ENCODE data around the gene RFX2. TPM values are rescaled to one million over a fixed set of nuclear protein-coding genes. Genes with fewer than 3 reads are reported as not detected.

RFX2 gene
- total and polyA plus RNA-seq, 9 of the 15 experiments (the other 6 are each of a cell fraction or from before 2014, with no cell fraction given), result 3.6 to 18.7 (median 8.7) TPM

- H3K4me1 ChIP-seq (replicated peaks in 1 of 2; ENCODE audit: control insufficient read depth in 2 of 2, insufficient read depth in 2 of 2, low read length in 2 of 2), result peaks cover 0 to 23% of the 10 kb centered on the region in 2 experiments; a peak in 2 of 5 replicates
- no peak overlapping the region for H3K4me2 ChIP-seq (ENCODE audit: insufficient read depth, low read length)
- BruUV-seq (replicated peaks), result no TSS peak
- DNase-seq (ENCODE audit: extremely low read depth in 1 of 4, low spot score in 3 of 4) (no peak), FAIRE-seq (no peak), ATAC-seq (no peak)
- H2AFZ ChIP-seq (ENCODE audit: low read depth, low read length), result no peak overlapping the region
- no peaks in the 10 kb centered on the region for H3K27me3 ChIP-seq (ENCODE audit: control insufficient read depth in 2 of 2, insufficient read depth in 2 of 2, low read length in 2 of 2)
- H4K20me1 ChIP-seq (replicated peaks; ENCODE audit: control insufficient read depth, insufficient read depth, low read length), result peaks cover 4% of the 10 kb centered on the region
- H3K27ac ChIP-seq (ENCODE audit: extremely low read depth, low read depth, low read length), result no peak overlapping the region
- H3K36me3 ChIP-seq (ENCODE audit: control insufficient read depth, insufficient read depth, low read length), result no peaks in the 10 kb centered on the region
- in situ Hi-C loops (cut with MboI) (loop anchor here (5.0 kb wide), 1 partner anchor 219 kb away; no protein-coding TSS in a partner anchor), intact Hi-C loops (cut with micrococcal nuclease) (loop anchor here (5.0 kb wide), 1 partner anchor 219 kb away; no protein-coding TSS in a partner anchor)
- ChIA-PET POLR2A (interaction anchor here (0.6 to 1.1 kb wide), 2 partner anchors 53 to 246 kb away, joined by 3 read pairs; no protein-coding TSS in a partner anchor), CTCF (ENCODE audit: low intra/inter-chr PET ratio) (interaction anchor here (1.9 to 4.0 kb wide), 5 partner anchors 34 to 247 kb away, joined by 7 to 32 read pairs (median 18); partner anchors contain the start of gene NRTN)
- H3K9me1 ChIP-seq (ENCODE audit: control insufficient read depth, insufficient read depth, low read length), result peaks cover 2% of the 10 kb centered on the region
- H3K4me3 ChIP-seq, result no peak overlapping the region
- peak overlapping the region in 1 of 2 experiments; percentile 72; a peak in 1 of 4 replicates for H3K9ac ChIP-seq (ENCODE audit: insufficient read depth in 1 of 2, low read depth in 2 of 2, low read length in 2 of 2)
- no peaks in the 10 kb centered on the region for H3K79me2 ChIP-seq (ENCODE audit: control insufficient read depth, insufficient read depth, low read length)
- TF ChIP-seq POLR2G (IDR thresholded peaks at IDR 0.05; ENCODE audit: low read depth, low read length) (0 out of 2 replicates have a peak, but pooled peaks have one; percentile 7), NFIC (IDR thresholded peaks at IDR 0.05) (peak; percentile 71), ZNF561 (CRISPR knock-in tag; conservative IDR thresholded peaks at IDR 0.05) (no peak), CTCF (IDR thresholded peaks at IDR 0.05 in 2 of 3, conservative IDR thresholded peaks at IDR 0.05 in 1 of 3; ENCODE audit: insufficient read depth in 2 of 3, low read depth in 1 of 3, low read length in 3 of 3) (peak in 1 of 3 experiments; percentile 3; a peak in 1 of 6 replicates)
- no peaks in the 10 kb centered on the region for H3K9me3 ChIP-seq (replicated peaks; ENCODE audit: control insufficient read depth, insufficient read depth, low read depth, low read length)
- WGBS (ENCODE audit: insufficient coverage, low coverage, missing lambda C conversion rate), result 77% methylated on average over 22 of the region's 22 CpGs
These were observed 89.1 kb downstream of the RFX2 start for GRCh38 chr19:6020972-6021805.
